Measurements from ENCODE around the gene OLA1. TPM values are rescaled to one million over a fixed set of nuclear protein-coding genes. Genes with fewer than 3 reads are reported as not detected.

Gene OLA1
- total RNA-seq, 1 experiment from 2014 or later, result 124 TPM

DNA sequence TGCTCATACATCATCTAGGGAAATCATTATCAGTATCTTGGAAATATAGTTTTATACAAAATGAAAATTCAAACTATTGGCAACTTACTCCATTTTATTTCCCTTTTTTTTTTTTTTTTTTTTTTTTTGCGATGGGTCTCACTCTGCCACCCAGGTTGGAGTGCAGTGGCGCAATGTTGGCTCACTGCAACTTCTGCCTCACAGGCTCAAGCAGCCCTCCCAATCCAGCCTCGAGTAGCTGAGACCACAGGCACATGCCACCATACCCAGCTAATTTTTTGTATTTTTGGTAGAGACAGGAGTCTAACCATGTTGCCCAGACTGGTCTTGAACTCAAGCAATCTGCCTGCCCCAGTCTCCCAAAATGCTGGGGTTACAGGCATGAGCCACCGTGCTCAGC is 29.0 kb downstream of the OLA1 start:
- TF ChIP-seq, protein P1, sequence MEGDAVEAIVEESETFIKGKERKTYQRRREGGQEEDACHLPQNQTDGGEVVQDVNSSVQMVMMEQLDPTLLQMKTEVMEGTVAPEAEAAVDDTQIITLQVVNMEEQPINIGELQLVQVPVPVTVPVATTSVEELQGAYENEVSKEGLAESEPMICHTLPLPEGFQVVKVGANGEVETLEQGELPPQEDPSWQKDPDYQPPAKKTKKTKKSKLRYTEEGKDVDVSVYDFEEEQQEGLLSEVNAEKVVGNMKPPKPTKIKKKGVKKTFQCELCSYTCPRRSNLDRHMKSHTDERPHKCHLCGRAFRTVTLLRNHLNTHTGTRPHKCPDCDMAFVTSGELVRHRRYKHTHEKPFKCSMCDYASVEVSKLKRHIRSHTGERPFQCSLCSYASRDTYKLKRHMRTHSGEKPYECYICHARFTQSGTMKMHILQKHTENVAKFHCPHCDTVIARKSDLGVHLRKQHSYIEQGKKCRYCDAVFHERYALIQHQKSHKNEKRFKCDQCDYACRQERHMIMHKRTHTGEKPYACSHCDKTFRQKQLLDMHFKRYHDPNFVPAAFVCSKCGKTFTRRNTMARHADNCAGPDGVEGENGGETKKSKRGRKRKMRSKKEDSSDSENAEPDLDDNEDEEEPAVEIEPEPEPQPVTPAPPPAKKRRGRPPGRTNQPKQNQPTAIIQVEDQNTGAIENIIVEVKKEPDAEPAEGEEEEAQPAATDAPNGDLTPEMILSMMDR (IDR thresholded peaks at IDR 0.05; ENCODE audit: unreplicated experiment), result no peak
- no peaks in the 10 kb centered on the region for H3K4me1 Mint-ChIP-seq (ENCODE audit: low read depth, unreplicated experiment)
- H3K27me3 Mint-ChIP-seq (ENCODE audit: unreplicated experiment), result no peaks in the 10 kb centered on the region
- BruUV-seq (replicated peaks), result no TSS peak
- no peaks in the 10 kb centered on the region for H3K9me3 Mint-ChIP-seq (ENCODE audit: low read depth, unreplicated experiment)
- no peak overlapping the region for H3K4me3 Mint-ChIP-seq (ENCODE audit: low read depth, unreplicated experiment)
- H3K27ac Mint-ChIP-seq (ENCODE audit: unreplicated experiment), result no peak overlapping the region
- H3K36me3 Mint-ChIP-seq (ENCODE audit: insufficient read depth, unreplicated experiment), result peaks cover 3% of the 10 kb centered on the region
- no peak for DNase-seq
- intact Hi-C loops (cut with micrococcal nuclease; ENCODE audit: unreplicated experiment), result no loop called here
- CTCF ChIA-PET, result interaction anchor here (0.7 kb wide), 1 partner anchor 407 kb away, joined by 7 read pairs; no protein-coding TSS in a partner anchor

DNA sequence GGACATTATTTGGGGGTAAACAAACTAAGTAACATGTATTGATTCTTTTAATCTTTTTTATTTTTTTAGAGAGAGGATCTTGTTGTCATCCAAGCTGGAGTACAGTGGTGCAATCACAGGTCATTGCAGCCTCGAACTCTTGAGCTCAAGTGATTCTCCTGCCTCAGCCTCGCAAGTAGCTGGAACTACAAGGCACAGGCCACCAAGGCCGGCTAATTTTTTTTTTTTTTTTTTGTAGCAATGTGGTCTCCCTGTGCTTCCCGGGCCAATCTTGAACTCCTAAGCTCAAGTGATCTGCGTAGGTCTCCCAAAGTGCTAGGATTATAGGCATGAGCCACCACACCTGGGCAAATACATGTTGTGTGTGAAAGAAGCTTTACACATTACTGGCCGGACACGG is 29.6 kb downstream of the OLA1 start:
- CTCF ChIA-PET, result interaction anchor here (0.6 kb wide), 1 partner anchor 316 kb away, joined by 3 read pairs; no protein-coding TSS in a partner anchor
- no peaks in the 10 kb centered on the region for H3K4me1 Mint-ChIP-seq (ENCODE audit: low read depth, unreplicated experiment)
- TF ChIP-seq, protein P1 (IDR thresholded peaks at IDR 0.05; ENCODE audit: unreplicated experiment), result no peak
- DNase-seq, result no peak
- no peak overlapping the region for H3K27ac Mint-ChIP-seq (ENCODE audit: unreplicated experiment)
- H3K36me3 Mint-ChIP-seq (ENCODE audit: insufficient read depth, unreplicated experiment), result peaks cover 3% of the 10 kb centered on the region
- no peaks in the 10 kb centered on the region for H3K27me3 Mint-ChIP-seq (ENCODE audit: unreplicated experiment)
- H3K9me3 Mint-ChIP-seq (ENCODE audit: low read depth, unreplicated experiment), result no peaks in the 10 kb centered on the region
- no TSS peak for BruUV-seq (replicated peaks)
- intact Hi-C loops (cut with micrococcal nuclease; ENCODE audit: unreplicated experiment), result no loop called here
- no peak overlapping the region for H3K4me3 Mint-ChIP-seq (ENCODE audit: low read depth, unreplicated experiment)

DNA sequence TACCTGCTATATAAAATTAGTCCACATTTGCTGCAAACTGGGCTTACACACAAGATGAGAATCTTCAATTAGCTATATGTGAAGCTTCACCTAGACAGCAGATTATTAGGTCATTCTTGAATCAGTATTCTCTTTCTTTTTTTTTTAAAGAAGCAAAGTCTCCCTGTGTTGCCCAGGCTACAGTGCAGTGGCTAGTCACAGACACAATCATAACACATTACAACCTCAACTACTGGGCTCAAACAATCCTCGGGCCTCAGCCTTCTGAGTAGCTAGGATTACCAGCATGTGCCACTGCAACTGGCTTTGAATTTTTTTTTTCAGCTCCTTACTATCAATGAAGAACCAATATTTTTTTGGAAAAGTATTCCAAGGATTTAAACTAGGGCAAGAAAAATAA is 30.5 kb downstream of the OLA1 start:
- no peaks in the 10 kb centered on the region for H3K4me1 Mint-ChIP-seq (ENCODE audit: low read depth, unreplicated experiment)
- intact Hi-C loops (cut with micrococcal nuclease; ENCODE audit: unreplicated experiment), result no loop called here
- H3K27me3 Mint-ChIP-seq (ENCODE audit: unreplicated experiment), result no peaks in the 10 kb centered on the region
- DNase-seq, result no peak
- TF ChIP-seq, protein P1 (IDR thresholded peaks at IDR 0.05; ENCODE audit: unreplicated experiment), result no peak
- no peak overlapping the region for H3K27ac Mint-ChIP-seq (ENCODE audit: unreplicated experiment)
- CTCF ChIA-PET, result no interaction called here
- H3K36me3 Mint-ChIP-seq (ENCODE audit: insufficient read depth, unreplicated experiment), result peaks cover 3% of the 10 kb centered on the region
- no peak overlapping the region for H3K4me3 Mint-ChIP-seq (ENCODE audit: low read depth, unreplicated experiment)
- H3K9me3 Mint-ChIP-seq (ENCODE audit: low read depth, unreplicated experiment), result no peaks in the 10 kb centered on the region
- no TSS peak for BruUV-seq (replicated peaks)

DNA sequence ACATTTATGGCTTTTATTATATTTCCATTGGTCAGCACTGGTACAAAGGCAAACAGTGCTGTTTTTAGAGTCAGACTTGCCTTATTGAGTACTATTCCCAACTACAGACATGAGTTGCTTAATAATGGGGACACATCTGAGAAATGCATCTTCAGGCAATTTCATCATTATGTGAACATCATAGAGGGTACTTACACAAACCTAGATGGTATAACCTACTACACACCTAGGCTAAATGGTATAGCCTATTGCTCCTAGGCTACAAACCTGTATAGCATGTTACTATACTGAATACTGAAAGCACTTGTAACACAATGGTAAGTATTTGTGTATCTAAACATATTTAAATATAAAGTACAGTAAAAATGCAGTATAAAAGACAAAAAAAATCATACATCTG is 36.4 kb downstream of the OLA1 start:
- no TSS peak for BruUV-seq (replicated peaks)
- CTCF ChIA-PET, result no interaction called here
- TF ChIP-seq, protein P1 (IDR thresholded peaks at IDR 0.05; ENCODE audit: unreplicated experiment), result no peak
- Mint-ChIP-seq H3K36me3 (ENCODE audit: insufficient read depth, unreplicated experiment) (no peaks in the 10 kb centered on the region), H3K27ac (ENCODE audit: unreplicated experiment) (no peak overlapping the region), H3K27me3 (ENCODE audit: unreplicated experiment) (no peaks in the 10 kb centered on the region), H3K4me1 (ENCODE audit: low read depth, unreplicated experiment) (peaks cover 23% of the 10 kb centered on the region), H3K9me3 (ENCODE audit: low read depth, unreplicated experiment) (no peaks in the 10 kb centered on the region), H3K4me3 (ENCODE audit: low read depth, unreplicated experiment) (no peak overlapping the region)
- no peak for DNase-seq
- intact Hi-C loops (cut with micrococcal nuclease; ENCODE audit: unreplicated experiment), result no loop called here

Data from Calu3 (cell line).